Neural crest cell (in vitro differentiated cells): ENCODE data around the gene FHIT. TPM values are rescaled to one million over a fixed set of nuclear protein-coding genes. Genes with fewer than 3 reads are reported as not detected.

ENCODE experiments used
- DNase-seq: peaks from one replicate; pipeline ENCODE4 v3.0.0; 2021; ENCODE audit warnings: low read depth, mixed read lengths, low spot score
- H3K27ac Mint-ChIP-seq: one replicate; pipeline ENCODE4 v1.8.0; 2021; ENCODE audit warnings: mild to moderate bottlenecking, mixed read lengths; ENCODE audit not compliant: unreplicated experiment
- H3K27me3 Mint-ChIP-seq: 2 replicates; pipeline ENCODE4 v1.8.0; 2021; ENCODE audit warnings: low read depth, mild to moderate bottlenecking, mixed read lengths
- H3K36me3 Mint-ChIP-seq: 2 replicates; pipeline ENCODE4 v1.8.0; 2021; ENCODE audit warnings: low read depth, mild to moderate bottlenecking, mixed read lengths
- H3K4me1 Mint-ChIP-seq: 2 replicates; pipeline ENCODE4 v1.8.0; 2021; ENCODE audit warnings: mixed read lengths
- H3K4me3 Mint-ChIP-seq: one replicate; pipeline ENCODE4 v1.8.0; 2021; ENCODE audit warnings: mild to moderate bottlenecking, mixed read lengths
- H3K9me3 Mint-ChIP-seq: 2 replicates; pipeline ENCODE4 v1.8.0; 2021; ENCODE audit warnings: mixed read lengths
- CTCF ChIP-seq: fragments of 200-600 bp; sonication (generic); conservative IDR thresholded peaks from 2 replicates; pipeline ENCODE4 v1.5.0; 2021; ENCODE audit warnings: antibody characterized with exemption, mild to moderate bottlenecking
- total RNA-seq: library from RNA; stranded (reverse); gene quantifications from 2 replicates; pipeline ENCODE4 v1.2.1, GENCODE V29; 2021

Gene FHIT
- total RNA-seq, 1 donor from 2014 or later: 5.2 TPM

GRCh38 chr3:60001369-60001768 lies 1249.9 kb downstream of the FHIT start:
- Mint-ChIP-seq H3K27ac (no peak overlapping the region), H3K4me3 (no peak overlapping the region), H3K9me3 (no peaks in the 10 kb centered on the region), H3K4me1 (no peaks in the 10 kb centered on the region), H3K36me3 (no peaks in the 10 kb centered on the region), H3K27me3 (no peaks in the 10 kb centered on the region)
- DNase-seq: no peak
- TF ChIP-seq CTCF: no peak

- H3K36me3 Mint-ChIP-seq: no peaks in the 10 kb centered on the region
Measured at GRCh38 chr3:60000311-60001105, 1250.7 kb downstream of the FHIT start.

GRCh38 chr3:59998058-59998457 lies 1253.2 kb downstream of the FHIT start:
- H3K27me3 Mint-ChIP-seq: peaks cover 3% of the 10 kb centered on the region
- H3K4me1 Mint-ChIP-seq: peaks cover 5% of the 10 kb centered on the region
- TF ChIP-seq CTCF: no peak
- H3K27ac Mint-ChIP-seq: no peak overlapping the region
- H3K9me3 Mint-ChIP-seq: no peaks in the 10 kb centered on the region
- H3K4me3 Mint-ChIP-seq: no peak overlapping the region
- no peak for DNase-seq
- no peaks in the 10 kb centered on the region for H3K36me3 Mint-ChIP-seq

More at GRCh38 chr3:60000311-60001105, 1250.7 kb downstream of the FHIT start:
- Mint-ChIP-seq H3K27me3 (no peaks in the 10 kb centered on the region), H3K9me3 (no peaks in the 10 kb centered on the region), H3K4me3 (no peak overlapping the region), H3K4me1 (no peaks in the 10 kb centered on the region), H3K27ac (no peak overlapping the region)
- no peak for DNase-seq
- no peak for TF ChIP-seq CTCF

GRCh38 chr3:59997583-59997982 lies 1253.7 kb downstream of the FHIT start:
- TF ChIP-seq CTCF: no peak
- DNase-seq: no peak
- Mint-ChIP-seq H3K9me3 (no peaks in the 10 kb centered on the region), H3K4me1 (peaks cover 5% of the 10 kb centered on the region), H3K36me3 (no peaks in the 10 kb centered on the region), H3K27ac (no peak overlapping the region), H3K4me3 (no peak overlapping the region), H3K27me3 (peaks cover 3% of the 10 kb centered on the region)

- no peaks in the 10 kb centered on the region for H3K9me3 Mint-ChIP-seq
- no peak for TF ChIP-seq CTCF
Measured at GRCh38 chr3:59996056-59996455, 1255.2 kb downstream of the FHIT start.

More at GRCh38 chr3:59996056-59996455, 1255.2 kb downstream of the FHIT start:
- no peak overlapping the region for H3K27ac Mint-ChIP-seq
- peaks cover 3% of the 10 kb centered on the region for H3K27me3 Mint-ChIP-seq
- peaks cover 5% of the 10 kb centered on the region for H3K4me1 Mint-ChIP-seq
- no peaks in the 10 kb centered on the region for H3K36me3 Mint-ChIP-seq
- no peak overlapping the region for H3K4me3 Mint-ChIP-seq
- DNase-seq: no peak
